Measurements from ENCODE around the gene FNDC3A.
A peak's percentile ranks its signal among the peaks of the same experiment; 100 is the strongest.

The FNDC3A gene

GRCh38 chr13:49225223-49226042 is 249.7 kb downstream of the FNDC3A start:
- DNase-seq: no peak

- DNase-seq: no peak
These were observed 250.9 kb downstream of the FNDC3A start for GRCh38 chr13:49226613-49227012.

GRCh38 chr13:49234741-49235140 is 259.0 kb downstream of the FNDC3A start:
- no peak for DNase-seq

- DNase-seq: no peak
These were observed 260.2 kb downstream of the FNDC3A start for GRCh38 chr13:49235856-49236431.

- no peak for DNase-seq
These were observed 262.9 kb downstream of the FNDC3A start for GRCh38 chr13:49238621-49239020.

- no peak for DNase-seq
These were observed 264.3 kb downstream of the FNDC3A start for GRCh38 chr13:49240017-49240416.

- DNase-seq: no peak
These were observed 265.6 kb downstream of the FNDC3A start for GRCh38 chr13:49241296-49241695.

- DNase-seq: no peak
These were observed 269.4 kb downstream of the FNDC3A start for GRCh38 chr13:49245101-49245500.

GRCh38 chr13:49246850-49247642 is 271.3 kb downstream of the FNDC3A start:
- no peak for DNase-seq

GRCh38 chr13:49247643-49248621 is 272.2 kb downstream of the FNDC3A start, which contains the start of gene CDADC1:
Gene CDADC1 (plus strand): TSS chr13:49247925. CDS start chr13:49248038, 113 bp downstream.
- DNase-seq: peak; percentile 99

- DNase-seq: no peak
These were observed 272.9 kb downstream of the FNDC3A start for GRCh38 chr13:49248622-49249002.

- no peak for DNase-seq
These were observed 275.6 kb downstream of the FNDC3A start for GRCh38 chr13:49251326-49251725.

GRCh38 chr13:49253310-49253709 is 277.6 kb downstream of the FNDC3A start:
- no peak for DNase-seq

- no peak for DNase-seq
These were observed 278.3 kb downstream of the FNDC3A start for GRCh38 chr13:49254007-49254406.

GRCh38 chr13:49256841-49257240 is 281.1 kb downstream of the FNDC3A start:
- DNase-seq: no peak

- DNase-seq: no peak
These were observed 282.5 kb downstream of the FNDC3A start for GRCh38 chr13:49258089-49258796.

All from right hindlimb (tissue), 1 donor.